ENCODE results near the gene ARID1A. TPM values are rescaled to one million over a fixed set of nuclear protein-coding genes. Genes with fewer than 3 reads are reported as not detected.

Gene ARID1A
- total RNA-seq, 1 donor from 2014 or later, result 187 TPM

DNA sequence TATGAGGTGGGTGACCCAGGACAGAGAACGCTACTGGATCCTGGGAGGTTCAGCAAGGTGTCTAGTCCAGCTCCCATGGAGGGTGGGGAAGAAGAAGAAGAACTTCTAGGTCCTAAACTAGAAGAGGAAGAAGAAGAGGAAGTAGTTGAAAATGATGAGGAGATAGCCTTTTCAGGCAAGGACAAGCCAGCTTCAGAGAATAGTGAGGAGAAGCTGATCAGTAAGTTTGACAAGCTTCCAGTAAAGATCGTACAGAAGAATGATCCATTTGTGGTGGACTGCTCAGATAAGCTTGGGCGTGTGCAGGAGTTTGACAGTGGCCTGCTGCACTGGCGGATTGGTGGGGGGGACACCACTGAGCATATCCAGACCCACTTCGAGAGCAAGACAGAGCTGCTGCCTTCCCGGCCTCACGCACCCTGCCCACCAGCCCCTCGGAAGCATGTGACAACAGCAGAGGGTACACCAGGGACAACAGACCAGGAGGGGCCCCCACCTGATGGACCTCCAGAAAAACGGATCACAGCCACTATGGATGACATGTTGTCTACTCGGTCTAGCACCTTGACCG is 83.4 kb downstream of the ARID1A start:
- peaks cover 5% of the 10 kb centered on the region for H3K36me3 Mint-ChIP-seq (ENCODE audit: unreplicated experiment)
- peaks cover 7% of the 10 kb centered on the region for H3K27me3 Mint-ChIP-seq (ENCODE audit: unreplicated experiment)
- TF ChIP-seq, protein P1, sequence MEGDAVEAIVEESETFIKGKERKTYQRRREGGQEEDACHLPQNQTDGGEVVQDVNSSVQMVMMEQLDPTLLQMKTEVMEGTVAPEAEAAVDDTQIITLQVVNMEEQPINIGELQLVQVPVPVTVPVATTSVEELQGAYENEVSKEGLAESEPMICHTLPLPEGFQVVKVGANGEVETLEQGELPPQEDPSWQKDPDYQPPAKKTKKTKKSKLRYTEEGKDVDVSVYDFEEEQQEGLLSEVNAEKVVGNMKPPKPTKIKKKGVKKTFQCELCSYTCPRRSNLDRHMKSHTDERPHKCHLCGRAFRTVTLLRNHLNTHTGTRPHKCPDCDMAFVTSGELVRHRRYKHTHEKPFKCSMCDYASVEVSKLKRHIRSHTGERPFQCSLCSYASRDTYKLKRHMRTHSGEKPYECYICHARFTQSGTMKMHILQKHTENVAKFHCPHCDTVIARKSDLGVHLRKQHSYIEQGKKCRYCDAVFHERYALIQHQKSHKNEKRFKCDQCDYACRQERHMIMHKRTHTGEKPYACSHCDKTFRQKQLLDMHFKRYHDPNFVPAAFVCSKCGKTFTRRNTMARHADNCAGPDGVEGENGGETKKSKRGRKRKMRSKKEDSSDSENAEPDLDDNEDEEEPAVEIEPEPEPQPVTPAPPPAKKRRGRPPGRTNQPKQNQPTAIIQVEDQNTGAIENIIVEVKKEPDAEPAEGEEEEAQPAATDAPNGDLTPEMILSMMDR (IDR thresholded peaks at IDR 0.05; ENCODE audit: partially characterized antibody, unreplicated experiment), result no peak
- no peak overlapping the region for H3K4me3 Mint-ChIP-seq (ENCODE audit: unreplicated experiment)
- H3K27ac Mint-ChIP-seq (ENCODE audit: unreplicated experiment), result no peak overlapping the region
- no peaks in the 10 kb centered on the region for H3K4me1 Mint-ChIP-seq (ENCODE audit: low read depth, unreplicated experiment)
- DNase-seq, result no peak
- H3K9me3 Mint-ChIP-seq (ENCODE audit: unreplicated experiment), result peaks cover 12% of the 10 kb centered on the region

DNA sequence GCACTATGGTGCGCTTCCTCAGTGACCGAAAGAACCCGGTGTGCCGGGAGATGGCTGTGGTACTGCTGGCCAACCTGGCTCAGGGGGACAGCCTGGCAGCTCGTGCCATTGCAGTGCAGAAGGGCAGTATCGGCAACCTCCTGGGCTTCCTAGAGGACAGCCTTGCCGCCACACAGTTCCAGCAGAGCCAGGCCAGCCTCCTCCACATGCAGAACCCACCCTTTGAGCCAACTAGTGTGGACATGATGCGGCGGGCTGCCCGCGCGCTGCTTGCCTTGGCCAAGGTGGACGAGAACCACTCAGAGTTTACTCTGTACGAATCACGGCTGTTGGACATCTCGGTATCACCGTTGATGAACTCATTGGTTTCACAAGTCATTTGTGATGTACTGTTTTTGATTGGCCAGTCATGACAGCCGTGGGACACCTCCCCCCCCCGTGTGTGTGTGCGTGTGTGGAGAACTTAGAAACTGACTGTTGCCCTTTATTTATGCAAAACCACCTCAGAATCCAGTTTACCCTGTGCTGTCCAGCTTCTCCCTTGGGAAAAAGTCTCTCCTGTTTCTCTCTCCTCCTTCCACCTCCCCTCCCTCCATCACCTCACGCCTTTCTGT is 84.6 kb downstream of the ARID1A start:
- H3K4me3 Mint-ChIP-seq (ENCODE audit: unreplicated experiment), result no peak overlapping the region
- no peak overlapping the region for H3K27ac Mint-ChIP-seq (ENCODE audit: unreplicated experiment)
- peaks cover 7% of the 10 kb centered on the region for H3K27me3 Mint-ChIP-seq (ENCODE audit: unreplicated experiment)
- DNase-seq, result no peak
- TF ChIP-seq, protein P1 (IDR thresholded peaks at IDR 0.05; ENCODE audit: partially characterized antibody, unreplicated experiment), result no peak
- H3K4me1 Mint-ChIP-seq (ENCODE audit: low read depth, unreplicated experiment), result peaks cover 5% of the 10 kb centered on the region
- peaks cover 14% of the 10 kb centered on the region for H3K9me3 Mint-ChIP-seq (ENCODE audit: unreplicated experiment)
- peaks cover 5% of the 10 kb centered on the region for H3K36me3 Mint-ChIP-seq (ENCODE audit: unreplicated experiment)

DNA sequence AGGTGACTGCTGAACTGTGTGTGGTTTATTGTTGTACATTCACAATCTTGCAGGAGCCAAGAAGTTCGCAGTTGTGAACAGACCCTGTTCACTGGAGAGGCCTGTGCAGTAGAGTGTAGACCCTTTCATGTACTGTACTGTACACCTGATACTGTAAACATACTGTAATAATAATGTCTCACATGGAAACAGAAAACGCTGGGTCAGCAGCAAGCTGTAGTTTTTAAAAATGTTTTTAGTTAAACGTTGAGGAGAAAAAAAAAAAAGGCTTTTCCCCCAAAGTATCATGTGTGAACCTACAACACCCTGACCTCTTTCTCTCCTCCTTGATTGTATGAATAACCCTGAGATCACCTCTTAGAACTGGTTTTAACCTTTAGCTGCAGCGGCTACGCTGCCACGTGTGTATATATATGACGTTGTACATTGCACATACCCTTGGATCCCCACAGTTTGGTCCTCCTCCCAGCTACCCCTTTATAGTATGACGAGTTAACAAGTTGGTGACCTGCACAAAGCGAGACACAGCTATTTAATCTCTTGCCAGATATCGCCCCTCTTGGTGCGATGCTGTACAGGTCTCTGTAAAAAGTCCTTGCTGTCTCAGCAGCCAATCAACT is 85.5 kb downstream of the ARID1A start:
- Mint-ChIP-seq H3K4me1 (ENCODE audit: low read depth, unreplicated experiment) (peaks cover 13% of the 10 kb centered on the region), H3K27ac (ENCODE audit: unreplicated experiment) (no peak overlapping the region), H3K36me3 (ENCODE audit: unreplicated experiment) (peaks cover 5% of the 10 kb centered on the region), H3K4me3 (ENCODE audit: unreplicated experiment) (no peak overlapping the region), H3K9me3 (ENCODE audit: unreplicated experiment) (peaks cover 14% of the 10 kb centered on the region), H3K27me3 (ENCODE audit: unreplicated experiment) (peaks cover 7% of the 10 kb centered on the region)
- no peak for DNase-seq
- TF ChIP-seq, protein P1 (IDR thresholded peaks at IDR 0.05; ENCODE audit: partially characterized antibody, unreplicated experiment), result no peak

DNA sequence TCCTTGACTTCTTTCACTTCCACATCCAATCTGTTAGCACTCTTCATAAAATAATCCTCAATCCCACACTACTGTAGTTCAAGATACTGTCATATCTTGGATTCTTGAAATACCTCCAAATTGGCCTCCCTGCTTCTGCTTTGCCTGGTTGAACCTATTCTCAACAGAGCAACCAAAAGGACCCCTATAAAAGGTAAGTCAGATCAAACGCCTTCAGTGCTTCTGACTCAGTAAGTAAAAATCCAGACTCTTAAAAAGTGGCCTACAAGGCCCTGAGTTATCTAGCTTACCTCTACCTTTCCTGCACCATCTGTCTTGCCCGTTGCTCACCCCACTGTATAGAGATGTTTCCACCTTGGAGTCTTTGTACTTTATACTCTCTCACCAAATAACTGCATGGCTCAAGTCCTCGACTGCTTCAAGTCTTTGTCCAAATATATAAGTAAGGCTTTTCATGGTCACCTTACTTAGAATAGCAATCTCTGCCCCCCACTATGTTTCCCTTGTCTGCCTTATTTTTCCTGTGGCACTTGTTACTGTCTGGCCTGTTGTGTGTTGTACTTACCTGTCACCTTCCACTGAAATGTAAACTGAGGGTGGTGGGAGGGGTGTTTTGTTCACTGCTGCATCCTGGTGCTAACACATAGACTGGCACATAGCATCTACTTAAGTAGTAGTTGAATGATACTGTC is 86.9 kb downstream of the ARID1A start:
- Mint-ChIP-seq H3K27ac (ENCODE audit: unreplicated experiment) (no peak overlapping the region), H3K27me3 (ENCODE audit: unreplicated experiment) (peaks cover 18% of the 10 kb centered on the region), H3K4me3 (ENCODE audit: unreplicated experiment) (no peak overlapping the region), H3K36me3 (ENCODE audit: unreplicated experiment) (peaks cover 5% of the 10 kb centered on the region), H3K9me3 (ENCODE audit: unreplicated experiment) (peaks cover 23% of the 10 kb centered on the region), H3K4me1 (ENCODE audit: low read depth, unreplicated experiment) (peaks cover 23% of the 10 kb centered on the region)
- DNase-seq, result no peak
- TF ChIP-seq, protein P1 (IDR thresholded peaks at IDR 0.05; ENCODE audit: partially characterized antibody, unreplicated experiment), result no peak
